ENCODE results near the gene CBX8.

DNA sequence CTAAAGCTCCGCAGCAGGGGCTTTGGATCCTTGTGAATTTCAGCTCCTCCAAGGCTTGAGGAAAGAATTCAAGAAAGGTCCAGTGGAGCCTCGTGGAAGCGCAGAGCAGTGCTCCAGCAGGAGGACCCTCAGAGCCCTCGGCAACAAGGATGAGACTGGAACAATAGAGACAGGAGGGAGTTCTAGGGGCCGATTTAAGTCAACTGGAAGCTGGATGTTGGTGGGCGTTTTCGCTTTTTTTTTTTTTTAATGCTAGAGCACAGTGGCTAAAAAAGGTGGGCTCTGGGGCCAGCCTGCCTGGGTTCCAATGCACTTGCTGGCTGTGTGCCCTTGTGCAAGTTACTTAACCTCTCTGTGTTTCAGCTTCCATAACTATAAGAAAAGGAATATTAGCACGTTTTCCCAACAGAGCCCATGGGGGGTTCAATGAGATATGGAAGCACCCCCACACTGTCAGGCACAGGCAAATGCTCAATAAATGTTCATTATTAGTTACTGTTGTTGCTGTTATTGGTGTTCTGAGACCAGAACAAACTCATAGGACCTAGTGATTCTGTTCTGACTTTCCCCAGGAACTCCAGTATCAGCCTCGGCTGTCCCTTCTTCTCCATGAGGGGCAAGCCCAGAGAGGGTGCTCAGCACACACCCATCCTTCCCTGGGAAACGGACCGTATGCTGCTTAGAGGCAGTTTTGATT is 5.3 kb upstream of the CBX8 start:
- TF ChIP-seq EZH2phosphoT487 (IDR thresholded peaks at IDR 0.05; ENCODE audit: borderline replicate concordance, low read length): no peak
- TF ChIP-seq, protein P1, sequence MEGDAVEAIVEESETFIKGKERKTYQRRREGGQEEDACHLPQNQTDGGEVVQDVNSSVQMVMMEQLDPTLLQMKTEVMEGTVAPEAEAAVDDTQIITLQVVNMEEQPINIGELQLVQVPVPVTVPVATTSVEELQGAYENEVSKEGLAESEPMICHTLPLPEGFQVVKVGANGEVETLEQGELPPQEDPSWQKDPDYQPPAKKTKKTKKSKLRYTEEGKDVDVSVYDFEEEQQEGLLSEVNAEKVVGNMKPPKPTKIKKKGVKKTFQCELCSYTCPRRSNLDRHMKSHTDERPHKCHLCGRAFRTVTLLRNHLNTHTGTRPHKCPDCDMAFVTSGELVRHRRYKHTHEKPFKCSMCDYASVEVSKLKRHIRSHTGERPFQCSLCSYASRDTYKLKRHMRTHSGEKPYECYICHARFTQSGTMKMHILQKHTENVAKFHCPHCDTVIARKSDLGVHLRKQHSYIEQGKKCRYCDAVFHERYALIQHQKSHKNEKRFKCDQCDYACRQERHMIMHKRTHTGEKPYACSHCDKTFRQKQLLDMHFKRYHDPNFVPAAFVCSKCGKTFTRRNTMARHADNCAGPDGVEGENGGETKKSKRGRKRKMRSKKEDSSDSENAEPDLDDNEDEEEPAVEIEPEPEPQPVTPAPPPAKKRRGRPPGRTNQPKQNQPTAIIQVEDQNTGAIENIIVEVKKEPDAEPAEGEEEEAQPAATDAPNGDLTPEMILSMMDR (conservative IDR thresholded peaks at IDR 0.05; ENCODE audit: low read depth, low read length): no peak
